Fibroblast of lung (primary cell): Measurements from ENCODE around the gene PRR5L. TPM values are rescaled to one million over a fixed set of nuclear protein-coding genes. Genes with fewer than 3 reads are reported as not detected.

ENCODE experiments used
- DNase-seq, 2 donors: peaks; one replicate each; pipeline versions ENCODE4 v3.0.0 to v3.0.0-alpha.2; 2010; ENCODE audit warnings: low read depth in 2 of 2
- H2AFZ ChIP-seq: 2 replicates; pipeline ENCODE4 v1.5.1; 2012; ENCODE audit warnings: low read length, control low read depth, inconsistent platforms
- H3K27ac ChIP-seq: 2 replicates; pipeline ENCODE4 v1.5.1; 2011; ENCODE audit warnings: low read length, control low read depth; ENCODE audit not compliant: insufficient read depth
- H3K27me3 ChIP-seq: 2 replicates; pipeline ENCODE4 v1.5.1; 2011; ENCODE audit warnings: mild to moderate bottlenecking, low read length; ENCODE audit not compliant: control insufficient read depth, insufficient read depth
- H3K36me3 ChIP-seq: 2 replicates; pipeline ENCODE4 v1.5.1; 2011; ENCODE audit warnings: low read length; ENCODE audit not compliant: control insufficient read depth, insufficient read depth
- H3K4me1 ChIP-seq: 2 replicates; pipeline ENCODE4 v1.5.1; 2011; ENCODE audit warnings: low read length; ENCODE audit not compliant: control insufficient read depth, insufficient read depth; ENCODE audit errors: extremely low read depth
- H3K4me2 ChIP-seq: 2 replicates; pipeline ENCODE4 v1.5.1; 2011; ENCODE audit warnings: low read length, control low read depth; ENCODE audit not compliant: insufficient read depth; ENCODE audit errors: extremely low read depth
- H3K4me3 ChIP-seq, 4 experiments: fragments of 200-600 bp in 1 of 4; sonication (generic) in 1 of 4; replicated peaks in 1 of 4; 2 replicates each; pipeline ENCODE4 v1.5.1; 2011 to 2016; ENCODE audit warnings: low read length in 4 of 4, low read depth in 3 of 4, mild to moderate bottlenecking in 3 of 4, control low read depth in 2 of 4, inconsistent platforms in 1 of 4, mixed read lengths in 1 of 4; ENCODE audit not compliant: insufficient read depth in 1 of 4; ENCODE audit errors: control extremely low read depth in 1 of 4
- H3K79me2 ChIP-seq: 2 replicates; pipeline ENCODE4 v1.5.1; 2012; ENCODE audit warnings: mild to moderate bottlenecking, low read length, inconsistent platforms; ENCODE audit not compliant: control insufficient read depth, insufficient read depth
- H3K9ac ChIP-seq: 2 replicates; pipeline ENCODE4 v1.5.1; 2011; ENCODE audit warnings: mild to moderate bottlenecking, low read length, control low read depth; ENCODE audit not compliant: insufficient read depth
- H3K9me3 ChIP-seq: 2 replicates; pipeline ENCODE4 v1.5.1; 2012; ENCODE audit warnings: low read depth, low read length; ENCODE audit not compliant: control insufficient read depth, insufficient read depth
- H4K20me1 ChIP-seq: 2 replicates; pipeline ENCODE4 v1.5.1; 2011; ENCODE audit warnings: low read length; ENCODE audit not compliant: control insufficient read depth, insufficient read depth; ENCODE audit errors: extremely low read depth
- EZH2 ChIP-seq: IDR thresholded peaks from 2 replicates; pipeline ENCODE4 v1.5.1; 2012; ENCODE audit warnings: low read length, control low read depth, mild to moderate bottlenecking; ENCODE audit errors: missing control alignments
- polyA plus RNA-seq, 2 donors: library from polyadenylated mRNA; depleted of rRNA in 1 of 2; stranded (reverse) in 1 of 2; unstranded in 1 of 2; fragments of >200 nt; gene quantifications; 2 replicates each; pipeline ENCODE4 v1.2.1, GENCODE V29; 2011 to 2012; ENCODE audit warnings: missing spikeins in 1 of 2
- total RNA-seq: library from RNA; depleted of rRNA; stranded (reverse); fragments of >200 nt; gene quantifications from 2 replicates; pipeline ENCODE4 v1.2.1, GENCODE V29; 2014
- TF ChIP-seq, protein P1 (sequence below), 2 donors: IDR thresholded peaks in 1 of 2; conservative IDR thresholded peaks in 1 of 2; 1 replicate in 1 of 2; 2 replicates in 1 of 2; pipeline ENCODE4 v1.5.1; 2011 to 2012; ENCODE audit warnings: low read length in 2 of 2, control low read depth in 1 of 2, inconsistent platforms in 1 of 2, low read depth in 1 of 2, mild to moderate bottlenecking in 1 of 2

The PRR5L gene
- total and polyA plus RNA-seq, 2 donors (not counting 1 experiment from before 2014, with no cell fraction given), result 2.8 to 6.3 TPM

DNA sequence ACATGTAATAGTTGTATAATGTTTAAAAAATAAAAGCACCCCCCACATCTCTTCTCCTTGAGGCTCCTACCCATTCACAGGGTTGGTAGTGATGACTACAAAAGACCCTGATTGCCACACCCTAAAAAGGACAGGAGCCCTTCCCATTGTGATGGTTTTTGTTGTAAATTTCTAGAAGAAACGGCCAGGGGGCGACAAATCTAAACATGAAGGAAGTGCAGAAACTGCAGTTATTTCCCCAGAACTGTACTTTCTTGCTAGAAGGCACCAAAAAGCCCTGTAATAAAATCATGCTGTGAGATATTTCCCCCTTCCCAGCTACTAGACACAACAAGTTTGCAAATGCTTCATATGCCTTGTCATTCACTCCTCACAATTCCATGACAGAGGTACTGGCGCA lies 10.8 kb downstream of the PRR5L start:
- no peaks in the 10 kb centered on the region for H3K79me2 ChIP-seq
- DNase-seq, result peak; percentile 53 to 62
- H3K4me3 ChIP-seq, result no peak overlapping the region
- no peak overlapping the region for H3K9ac ChIP-seq
- H2AFZ ChIP-seq, result no peak overlapping the region
- H3K4me2 ChIP-seq, result no peak overlapping the region
- no peaks in the 10 kb centered on the region for H4K20me1 ChIP-seq
- TF ChIP-seq, protein P1, sequence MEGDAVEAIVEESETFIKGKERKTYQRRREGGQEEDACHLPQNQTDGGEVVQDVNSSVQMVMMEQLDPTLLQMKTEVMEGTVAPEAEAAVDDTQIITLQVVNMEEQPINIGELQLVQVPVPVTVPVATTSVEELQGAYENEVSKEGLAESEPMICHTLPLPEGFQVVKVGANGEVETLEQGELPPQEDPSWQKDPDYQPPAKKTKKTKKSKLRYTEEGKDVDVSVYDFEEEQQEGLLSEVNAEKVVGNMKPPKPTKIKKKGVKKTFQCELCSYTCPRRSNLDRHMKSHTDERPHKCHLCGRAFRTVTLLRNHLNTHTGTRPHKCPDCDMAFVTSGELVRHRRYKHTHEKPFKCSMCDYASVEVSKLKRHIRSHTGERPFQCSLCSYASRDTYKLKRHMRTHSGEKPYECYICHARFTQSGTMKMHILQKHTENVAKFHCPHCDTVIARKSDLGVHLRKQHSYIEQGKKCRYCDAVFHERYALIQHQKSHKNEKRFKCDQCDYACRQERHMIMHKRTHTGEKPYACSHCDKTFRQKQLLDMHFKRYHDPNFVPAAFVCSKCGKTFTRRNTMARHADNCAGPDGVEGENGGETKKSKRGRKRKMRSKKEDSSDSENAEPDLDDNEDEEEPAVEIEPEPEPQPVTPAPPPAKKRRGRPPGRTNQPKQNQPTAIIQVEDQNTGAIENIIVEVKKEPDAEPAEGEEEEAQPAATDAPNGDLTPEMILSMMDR (conservative IDR thresholded peaks at IDR 0.05 in 1 of 2, IDR thresholded peaks at IDR 0.05 in 1 of 2; ENCODE audit: low read depth in 1 of 2, low read length in 2 of 2), result peak; percentile 60 to 64
- TF ChIP-seq EZH2, result no peak
- H3K27me3 ChIP-seq, result peaks cover 2% of the 10 kb centered on the region
- H3K36me3 ChIP-seq, result no peaks in the 10 kb centered on the region
- H3K4me1 ChIP-seq, result no peaks in the 10 kb centered on the region
- no peak overlapping the region for H3K27ac ChIP-seq
- H3K9me3 ChIP-seq, result no peaks in the 10 kb centered on the region

DNA sequence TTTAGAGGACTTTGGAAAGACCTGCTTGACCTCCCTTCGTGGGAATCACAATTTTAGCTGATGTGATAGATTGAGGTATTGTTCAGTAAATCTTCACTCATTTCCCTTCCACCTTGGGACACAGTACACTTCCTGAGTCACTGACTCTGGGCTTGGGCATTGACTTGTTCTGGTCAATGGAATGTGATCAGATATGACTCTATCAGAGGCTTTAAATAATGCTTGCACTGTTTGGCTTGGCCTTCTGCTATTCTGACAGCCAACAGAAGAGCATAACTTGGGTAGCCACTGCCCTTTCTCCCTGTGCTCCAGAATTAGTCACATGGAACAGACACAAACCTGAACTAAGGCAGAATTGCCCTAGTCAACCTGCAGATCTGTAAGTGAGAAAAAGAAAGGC lies 12.5 kb downstream of the PRR5L start:
- no peak overlapping the region for H3K4me2 ChIP-seq
- no peaks in the 10 kb centered on the region for H4K20me1 ChIP-seq
- peak in 1 of 2 donors; percentile 49 for DNase-seq
- H3K4me1 ChIP-seq, result no peaks in the 10 kb centered on the region
- no peak overlapping the region for H3K4me3 ChIP-seq
- no peaks in the 10 kb centered on the region for H3K9me3 ChIP-seq
- H3K79me2 ChIP-seq, result no peaks in the 10 kb centered on the region
- H3K36me3 ChIP-seq, result no peaks in the 10 kb centered on the region
- TF ChIP-seq, protein P1 (conservative IDR thresholded peaks at IDR 0.05 in 1 of 2, IDR thresholded peaks at IDR 0.05 in 1 of 2; ENCODE audit: low read depth in 1 of 2, low read length in 2 of 2), result no peak
- TF ChIP-seq EZH2, result no peak
- no peak overlapping the region for H3K27ac ChIP-seq
- no peak overlapping the region for H2AFZ ChIP-seq
- H3K9ac ChIP-seq, result no peak overlapping the region
- H3K27me3 ChIP-seq, result no peaks in the 10 kb centered on the region

DNA sequence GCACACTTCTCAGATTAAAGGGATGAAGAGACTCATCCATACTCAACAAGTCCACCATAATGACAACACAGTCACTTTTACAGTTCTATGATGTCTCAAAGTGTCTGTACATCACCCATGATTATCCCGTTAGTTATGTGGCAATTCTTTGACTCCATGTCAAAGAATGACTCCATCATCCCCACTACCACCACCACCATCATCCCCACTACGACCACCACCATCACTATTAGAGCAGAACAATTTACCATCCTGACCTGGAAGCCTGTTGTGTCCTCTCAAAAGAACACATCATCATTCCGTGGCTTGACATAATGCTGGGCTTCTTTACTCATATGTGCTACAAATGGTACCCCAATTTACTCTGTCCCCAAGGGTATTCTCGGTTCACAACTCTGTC lies 13.7 kb downstream of the PRR5L start:
- Histone ChIP-seq H3K4me2 (no peak overlapping the region), H4K20me1 (no peaks in the 10 kb centered on the region), H3K9me3 (no peaks in the 10 kb centered on the region), H3K9ac (no peak overlapping the region), H3K27ac (no peak overlapping the region), H3K4me3 (no peak overlapping the region), H3K4me1 (no peaks in the 10 kb centered on the region), H2AFZ (no peak overlapping the region), H3K27me3 (no peaks in the 10 kb centered on the region), H3K36me3 (no peaks in the 10 kb centered on the region), H3K79me2 (no peaks in the 10 kb centered on the region)
- no peak for TF ChIP-seq EZH2
- TF ChIP-seq, protein P1 (conservative IDR thresholded peaks at IDR 0.05 in 1 of 2, IDR thresholded peaks at IDR 0.05 in 1 of 2; ENCODE audit: low read depth in 1 of 2, low read length in 2 of 2), result no peak
- DNase-seq, result no peak
